Left lung (tissue), 10 donors: ENCODE measurements around the gene NSD1. TPM values are rescaled to one million over a fixed set of nuclear protein-coding genes. Genes with fewer than 3 reads are reported as not detected.

ENCODE experiments used
- ATAC-seq: fragments of 200-7000 bp; cut with Tn5 transposase; one replicate; pipeline ENCODE4 v1.9.1; 2020; ENCODE audit warnings: moderate library complexity
- DNase-seq, 4 donors: peaks; one replicate each; pipeline ENCODE4 v3.0.0-alpha.2; 2013 to 2020
- H3K27ac ChIP-seq, 2 donors: fragments of 200-600 bp; sonication (generic) in 1 of 2; one replicate each; pipeline versions ENCODE4 v1.5.0 to v1.8.0; 2020 to 2021
- H3K27me3 ChIP-seq, 2 donors: fragments of 200-600 bp; sonication (generic) in 1 of 2; one replicate each; pipeline versions ENCODE4 v1.5.0 to v1.8.0; 2020 to 2021
- H3K36me3 ChIP-seq, 2 donors: fragments of 200-600 bp; sonication (generic) in 1 of 2; one replicate each; pipeline versions ENCODE4 v1.5.0 to v1.8.0; 2020 to 2021
- H3K4me1 ChIP-seq, 2 donors: fragments of 200-600 bp; one replicate each; pipeline ENCODE4 v1.8.0; 2021
- H3K4me3 ChIP-seq, 2 donors: fragments of 200-600 bp; sonication (generic) in 1 of 2; one replicate each; pipeline versions ENCODE4 v1.5.0 to v1.8.0; 2020 to 2021; ENCODE audit warnings: mild to moderate bottlenecking in 1 of 2
- H3K9me3 ChIP-seq, 2 donors: fragments of 200-600 bp; sonication (generic) in 1 of 2; one replicate each; pipeline versions ENCODE4 v1.5.0 to v1.8.0; 2020 to 2021
- intact Hi-C, 2 donors: fragments of 100-400 bp; cut with DNase I; formaldehyde crosslinking; loops; one replicate each; pipeline versions ENCODE4 v1.11.2 to v1.14.2; 2022
- polyA plus RNA-seq, 6 donors: library from polyadenylated mRNA; unstranded; fragments of 120-200 nt; gene quantifications; one replicate each; pipeline ENCODE4 v1.2.1, GENCODE V29; 2013; ENCODE audit not compliant: insufficient read length in 6 of 6
- total RNA-seq, 2 donors: library from RNA; stranded (reverse); fragmentation: NEBNext Ultra II Directional; extraction: Animal tissue kit (Norgen Biotek cat#: 25700); gene quantifications; one replicate each; pipeline ENCODE4 v1.2.1, GENCODE V29; 2021
- TF ChIP-seq, protein P1 (sequence below), 2 donors: fragments of 200-600 bp; sonication (generic) in 1 of 2; IDR thresholded peaks; one replicate each; pipeline versions ENCODE4 v1.5.0 to v1.8.0; 2021; ENCODE audit warnings: antibody characterized with exemption in 2 of 2
- donor health status: DM: no; HTN: yes; CAD: no.
- donor health status: DM: no; HTN: no; CAD: no.

The NSD1 gene
- total and polyA plus RNA-seq, 8 donors = 45.8 to 79.7 (median 54.1) TPM

DNA sequence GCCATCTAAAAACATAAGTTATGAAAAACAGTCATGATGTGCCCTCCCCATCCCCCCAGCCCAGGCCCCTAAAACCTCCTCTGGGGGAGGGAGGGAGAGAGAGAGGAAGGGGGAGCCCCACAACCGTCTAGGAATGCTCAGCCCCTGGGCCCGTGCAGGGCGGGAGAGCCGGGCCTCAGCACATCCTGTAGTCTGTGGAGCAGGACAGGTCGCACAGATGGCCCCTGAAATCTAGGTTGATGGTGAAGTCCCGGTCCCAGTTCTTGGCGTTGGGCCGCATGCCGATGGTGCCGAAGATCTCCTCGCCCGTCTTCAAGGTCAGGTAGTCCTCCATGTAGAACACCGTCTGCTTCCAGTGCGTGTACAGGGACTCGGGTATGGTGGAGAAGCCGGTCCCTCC, 131.8 kb downstream of the NSD1 start:
- H3K9me3 ChIP-seq = no peaks in the 10 kb centered on the region
- no peak for DNase-seq
- H3K4me1 ChIP-seq = no peaks in the 10 kb centered on the region
- TF ChIP-seq, protein P1, sequence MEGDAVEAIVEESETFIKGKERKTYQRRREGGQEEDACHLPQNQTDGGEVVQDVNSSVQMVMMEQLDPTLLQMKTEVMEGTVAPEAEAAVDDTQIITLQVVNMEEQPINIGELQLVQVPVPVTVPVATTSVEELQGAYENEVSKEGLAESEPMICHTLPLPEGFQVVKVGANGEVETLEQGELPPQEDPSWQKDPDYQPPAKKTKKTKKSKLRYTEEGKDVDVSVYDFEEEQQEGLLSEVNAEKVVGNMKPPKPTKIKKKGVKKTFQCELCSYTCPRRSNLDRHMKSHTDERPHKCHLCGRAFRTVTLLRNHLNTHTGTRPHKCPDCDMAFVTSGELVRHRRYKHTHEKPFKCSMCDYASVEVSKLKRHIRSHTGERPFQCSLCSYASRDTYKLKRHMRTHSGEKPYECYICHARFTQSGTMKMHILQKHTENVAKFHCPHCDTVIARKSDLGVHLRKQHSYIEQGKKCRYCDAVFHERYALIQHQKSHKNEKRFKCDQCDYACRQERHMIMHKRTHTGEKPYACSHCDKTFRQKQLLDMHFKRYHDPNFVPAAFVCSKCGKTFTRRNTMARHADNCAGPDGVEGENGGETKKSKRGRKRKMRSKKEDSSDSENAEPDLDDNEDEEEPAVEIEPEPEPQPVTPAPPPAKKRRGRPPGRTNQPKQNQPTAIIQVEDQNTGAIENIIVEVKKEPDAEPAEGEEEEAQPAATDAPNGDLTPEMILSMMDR (IDR thresholded peaks at IDR 0.05) = no peak
- H3K36me3 ChIP-seq = peaks cover 0 to 86% of the 10 kb centered on the region in 2 donors
- H3K27ac ChIP-seq = peak overlapping the region in 1 of 2 donors; percentile 8
- intact Hi-C loops = no loop called here
- peak; percentile 39 for ATAC-seq
- H3K4me3 ChIP-seq = no peak overlapping the region
- H3K27me3 ChIP-seq = no peaks in the 10 kb centered on the region

- DNase-seq = no peak
- Histone ChIP-seq H3K27ac (no peak overlapping the region), H3K4me1 (no peaks in the 10 kb centered on the region), H3K27me3 (no peaks in the 10 kb centered on the region), H3K9me3 (no peaks in the 10 kb centered on the region), H3K36me3 (peaks cover 0 to 89% of the 10 kb centered on the region in 2 donors), H3K4me3 (no peak overlapping the region)
- ATAC-seq = no peak
- TF ChIP-seq, protein P1 (IDR thresholded peaks at IDR 0.05) = no peak
- intact Hi-C loops = no loop called here
Measured at GRCh38 chr5:177269232-177269895, 135.8 kb downstream of the NSD1 start.

DNA sequence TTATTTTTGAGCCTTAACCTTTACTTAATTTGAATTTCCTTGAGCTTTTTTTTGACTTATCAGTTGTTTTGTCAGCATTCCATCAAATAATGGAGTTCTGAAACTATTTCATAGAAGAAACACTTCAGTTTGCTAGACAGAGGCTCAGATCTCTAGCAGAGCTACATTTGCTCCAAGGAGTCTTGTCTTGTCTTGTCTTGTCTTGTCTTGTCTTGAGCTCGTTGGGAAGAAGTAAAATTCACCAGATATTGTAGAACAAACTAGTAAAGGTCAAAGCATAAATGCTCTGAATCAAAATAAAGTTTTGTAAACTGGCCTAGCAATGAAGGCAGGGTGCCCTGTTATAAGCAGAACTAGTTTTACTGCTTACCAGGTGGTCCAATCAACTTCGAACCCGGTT, 136.4 kb downstream of the NSD1 start:
- intact Hi-C loops = no loop called here
- no peaks in the 10 kb centered on the region for H3K9me3 ChIP-seq

GRCh38 chr5:177270653-177271052, 137.1 kb downstream of the NSD1 start:
- H3K27me3 ChIP-seq = no peaks in the 10 kb centered on the region
- H3K4me1 ChIP-seq = no peaks in the 10 kb centered on the region
- intact Hi-C loops = no loop called here
- TF ChIP-seq, protein P1 (IDR thresholded peaks at IDR 0.05) = no peak
- DNase-seq = no peak
- H3K9me3 ChIP-seq = no peaks in the 10 kb centered on the region
- H3K36me3 ChIP-seq = peaks cover 0 to 91% of the 10 kb centered on the region in 2 donors
- H3K4me3 ChIP-seq = no peak overlapping the region
- ATAC-seq = no peak
- H3K27ac ChIP-seq = no peak overlapping the region

More for the DNA sequence above, 136.4 kb downstream of the NSD1 start:
- Histone ChIP-seq H3K27ac (no peak overlapping the region), H3K4me3 (no peak overlapping the region), H3K4me1 (no peaks in the 10 kb centered on the region), H3K27me3 (no peaks in the 10 kb centered on the region), H3K36me3 (peaks cover 0 to 91% of the 10 kb centered on the region in 2 donors)
- TF ChIP-seq, protein P1 (IDR thresholded peaks at IDR 0.05) = no peak
- ATAC-seq (no peak), DNase-seq (no peak)

DNA sequence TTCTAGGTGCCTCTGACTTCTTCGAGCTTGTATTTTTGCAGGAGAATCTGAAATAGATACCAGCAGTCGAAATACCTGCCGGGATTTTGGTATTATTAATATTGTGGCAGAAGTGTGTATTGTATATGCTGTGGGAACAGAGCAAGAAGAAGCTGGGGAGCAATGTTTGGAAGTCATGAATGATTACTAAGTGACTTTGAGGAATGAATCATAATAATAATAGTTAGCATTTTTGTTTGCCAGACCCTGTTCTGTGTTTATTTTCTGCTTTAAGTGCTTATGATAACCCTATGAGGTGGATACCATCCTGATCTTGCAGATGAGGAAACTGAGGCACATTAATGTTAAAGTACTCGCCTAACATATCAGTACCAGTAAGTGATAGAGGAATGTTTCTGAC, 137.5 kb downstream of the NSD1 start:
- no peaks in the 10 kb centered on the region for H3K4me1 ChIP-seq
- intact Hi-C loops = no loop called here
- H3K9me3 ChIP-seq = no peaks in the 10 kb centered on the region
- no peak overlapping the region for H3K4me3 ChIP-seq
- no peak overlapping the region for H3K27ac ChIP-seq
- no peak for ATAC-seq
- no peak for DNase-seq
- TF ChIP-seq, protein P1 (IDR thresholded peaks at IDR 0.05) = no peak
- peaks cover 0 to 91% of the 10 kb centered on the region in 2 donors for H3K36me3 ChIP-seq
- H3K27me3 ChIP-seq = no peaks in the 10 kb centered on the region
